ENCODE results near the gene NUDT16L1.

DNA sequence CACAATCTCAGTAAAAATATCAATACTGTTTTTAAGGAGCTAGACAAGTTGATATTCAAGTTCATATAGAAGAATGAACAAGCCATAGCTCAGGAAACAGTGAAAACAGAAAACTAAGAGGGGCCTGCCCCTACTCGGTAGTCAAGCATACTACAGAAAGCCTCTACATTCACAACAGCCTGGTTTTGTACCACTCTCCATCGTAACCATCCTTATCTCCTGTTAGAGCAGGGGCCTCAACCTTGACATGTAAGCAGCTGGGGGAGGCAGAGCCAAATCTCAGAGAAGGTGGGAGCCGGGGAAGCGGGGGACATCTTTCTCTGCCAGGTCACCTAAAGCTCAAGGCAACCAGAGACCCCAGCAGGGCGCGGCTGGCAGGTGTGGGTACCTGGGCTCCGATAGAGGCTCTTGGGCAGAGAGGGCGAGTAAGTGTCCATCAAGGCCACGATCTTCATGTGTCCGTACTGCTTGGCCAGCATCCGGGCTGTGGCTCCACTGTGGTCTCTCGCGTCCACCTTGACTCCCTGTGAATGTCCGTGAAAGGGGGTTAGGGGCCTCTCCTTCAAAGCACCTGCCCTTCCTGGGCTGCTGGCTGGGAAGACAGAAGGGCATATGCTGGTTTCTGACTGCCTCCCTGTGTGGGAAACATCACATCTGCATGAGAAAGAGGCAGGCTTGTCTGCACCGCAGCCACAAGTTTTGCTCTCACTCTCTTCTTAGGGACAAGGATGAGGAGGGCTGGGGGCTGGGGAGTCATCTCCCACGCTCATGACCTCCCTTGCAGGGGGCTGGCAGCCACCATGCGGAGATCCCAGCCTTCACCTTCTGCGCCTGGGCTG, 20.5 kb downstream of the NUDT16L1 start:
- TF ChIP-seq, protein P1, sequence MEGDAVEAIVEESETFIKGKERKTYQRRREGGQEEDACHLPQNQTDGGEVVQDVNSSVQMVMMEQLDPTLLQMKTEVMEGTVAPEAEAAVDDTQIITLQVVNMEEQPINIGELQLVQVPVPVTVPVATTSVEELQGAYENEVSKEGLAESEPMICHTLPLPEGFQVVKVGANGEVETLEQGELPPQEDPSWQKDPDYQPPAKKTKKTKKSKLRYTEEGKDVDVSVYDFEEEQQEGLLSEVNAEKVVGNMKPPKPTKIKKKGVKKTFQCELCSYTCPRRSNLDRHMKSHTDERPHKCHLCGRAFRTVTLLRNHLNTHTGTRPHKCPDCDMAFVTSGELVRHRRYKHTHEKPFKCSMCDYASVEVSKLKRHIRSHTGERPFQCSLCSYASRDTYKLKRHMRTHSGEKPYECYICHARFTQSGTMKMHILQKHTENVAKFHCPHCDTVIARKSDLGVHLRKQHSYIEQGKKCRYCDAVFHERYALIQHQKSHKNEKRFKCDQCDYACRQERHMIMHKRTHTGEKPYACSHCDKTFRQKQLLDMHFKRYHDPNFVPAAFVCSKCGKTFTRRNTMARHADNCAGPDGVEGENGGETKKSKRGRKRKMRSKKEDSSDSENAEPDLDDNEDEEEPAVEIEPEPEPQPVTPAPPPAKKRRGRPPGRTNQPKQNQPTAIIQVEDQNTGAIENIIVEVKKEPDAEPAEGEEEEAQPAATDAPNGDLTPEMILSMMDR (conservative IDR thresholded peaks at IDR 0.05 in 1 of 2, IDR thresholded peaks at IDR 0.05 in 1 of 2; ENCODE audit: low read depth in 1 of 2, low read length in 2 of 2) = no peak
- TF ChIP-seq EZH2 (IDR thresholded peaks at IDR 0.05; ENCODE audit: low read length, missing control alignments) = no peak

Data from fibroblast of lung (primary cell).